Transverse colon (tissue), 4 donors: Measurements from ENCODE around the gene NLGN1. TPM values are rescaled to one million over a fixed set of nuclear protein-coding genes. Genes with fewer than 3 reads are reported as not detected.

Experiments
- DNase-seq: peaks from one replicate; pipeline ENCODE4 v3.0.0-alpha.2; 2019
- H3K27ac ChIP-seq, 4 donors: fragments of 200-600 bp; sonication (generic); 2 replicates each; pipeline ENCODE4 v1.5.1; 2016 to 2018; ENCODE audit warnings: inconsistent platforms in 4 of 4
- H3K27me3 ChIP-seq: fragments of 200-600 bp; sonication (generic); 2 replicates; pipeline ENCODE4 v1.5.1; 2017; ENCODE audit warnings: inconsistent platforms
- H3K36me3 ChIP-seq, 4 donors: fragments of 200-600 bp; sonication (generic); 2 replicates each; pipeline ENCODE4 v1.5.1; 2017 to 2019; ENCODE audit warnings: inconsistent platforms in 4 of 4
- H3K4me1 ChIP-seq, 4 donors: fragments of 200-600 bp; sonication (generic); 2 replicates each; pipeline ENCODE4 v1.5.1; 2017 to 2020; ENCODE audit warnings: inconsistent platforms in 4 of 4
- H3K4me3 ChIP-seq, 4 donors: fragments of 200-600 bp; sonication (generic); 1 replicate in 1 of 4; 2 replicates in 3 of 4; pipeline versions ENCODE4 v1.5.1 to v1.6.1; 2017 to 2019; ENCODE audit warnings: inconsistent platforms in 4 of 4
- H3K9me3 ChIP-seq, 2 donors: fragments of 200-600 bp; sonication (generic); 2 replicates each; pipeline ENCODE4 v1.5.1; 2017 to 2019; ENCODE audit warnings: inconsistent platforms in 2 of 2
- EP300 ChIP-seq: sonication (generic); formaldehyde crosslinking; IDR thresholded peaks from one replicate; pipeline ENCODE4 v1.6.1; 2017; ENCODE audit warnings: antibody characterized with exemption, low read depth
- POLR2A ChIP-seq: fragments of 450-650 bp; IDR thresholded peaks from one replicate; pipeline ENCODE4 v1.6.1; 2016; ENCODE audit warnings: antibody characterized with exemption, mild to moderate bottlenecking, moderate library complexity
- POLR2AphosphoS5 ChIP-seq, 3 donors: sonication (generic); formaldehyde crosslinking; IDR thresholded peaks; one replicate each; pipeline ENCODE4 v1.6.1; 2016; ENCODE audit warnings: antibody characterized with exemption in 3 of 3
- WGBS, 2 donors: methylation state at CpG; one replicate each; pipeline ENCODE4 v1.1.5; 2018; ENCODE audit warnings: low coverage in 1 of 2; 5-methylcytosine and 5-hydroxymethylcytosine counted together
- in situ Hi-C, 4 donors: fragments of 200-750 bp; cut with MboI; loops; one replicate each; pipeline versions ENCODE4 v1.15.0 to v1.15.1; 2017; ENCODE audit warnings: low sequenced_read_pairs in 3 of 4, low pct_ligation_motif_present in 1 of 4, low pct_unique_long_range_greater_than_20kb in 1 of 4
- intact Hi-C: fragments of 100-400 bp; cut with DNase I; formaldehyde crosslinking; loops from one replicate; pipeline ENCODE4 v1.15.1; 2023; ENCODE audit warnings: low total_unique reads
- total RNA-seq, 4 donors: library from RNA; depleted of rRNA; stranded (reverse); fragments of >200 nt; gene quantifications; one replicate each; pipeline ENCODE4 v1.1.0, GENCODE V29; 2016
- TF ChIP-seq, protein P1 (sequence below), 5 experiments: fragments of 200-600 bp in 3 of 5; fragments of 450-650 bp in 2 of 5; sonication (generic) in 3 of 5; IDR thresholded peaks; 1 replicate in 2 of 5; 2 replicates in 3 of 5; pipeline ENCODE4 v1.5.1; 2016 to 2017; ENCODE audit warnings: antibody characterized with exemption in 5 of 5, inconsistent platforms in 3 of 5, mild to moderate bottlenecking in 2 of 5, moderate library complexity in 1 of 5

NLGN1 gene
- total RNA-seq, 4 donors from 2014 or later: 0.40 to 5.2 (median 1.9) TPM; not detected in 1

DNA sequence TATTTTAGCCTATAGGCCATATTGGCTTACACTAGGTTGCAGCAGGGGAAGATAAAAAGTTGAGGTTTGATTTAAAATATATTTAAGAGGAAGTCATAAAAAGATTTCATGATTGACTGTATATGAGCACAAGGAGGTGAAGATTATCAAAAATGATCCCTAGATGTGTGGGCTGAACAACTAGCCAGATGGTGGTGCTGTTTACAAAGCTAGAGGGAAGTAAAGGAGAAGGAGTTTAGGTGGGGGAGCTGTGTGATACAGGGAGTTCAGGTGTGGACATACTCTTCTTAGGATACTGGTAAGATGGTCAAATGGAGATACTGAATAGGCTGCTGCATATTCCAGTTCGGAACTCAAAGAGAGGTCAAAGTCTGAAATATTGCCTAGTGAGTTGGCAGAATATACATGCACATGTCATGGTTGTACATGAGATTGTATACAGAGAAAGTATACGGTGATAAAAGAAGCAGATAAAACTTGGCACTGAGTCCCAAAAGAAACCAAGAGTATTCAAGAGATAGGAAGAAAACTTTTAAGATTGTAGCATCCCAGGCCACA lies 727.8 kb downstream of the NLGN1 start:
- no peaks in the 10 kb centered on the region for H3K36me3 ChIP-seq
- H3K27me3 ChIP-seq: no peaks in the 10 kb centered on the region
- TF ChIP-seq, protein P1, sequence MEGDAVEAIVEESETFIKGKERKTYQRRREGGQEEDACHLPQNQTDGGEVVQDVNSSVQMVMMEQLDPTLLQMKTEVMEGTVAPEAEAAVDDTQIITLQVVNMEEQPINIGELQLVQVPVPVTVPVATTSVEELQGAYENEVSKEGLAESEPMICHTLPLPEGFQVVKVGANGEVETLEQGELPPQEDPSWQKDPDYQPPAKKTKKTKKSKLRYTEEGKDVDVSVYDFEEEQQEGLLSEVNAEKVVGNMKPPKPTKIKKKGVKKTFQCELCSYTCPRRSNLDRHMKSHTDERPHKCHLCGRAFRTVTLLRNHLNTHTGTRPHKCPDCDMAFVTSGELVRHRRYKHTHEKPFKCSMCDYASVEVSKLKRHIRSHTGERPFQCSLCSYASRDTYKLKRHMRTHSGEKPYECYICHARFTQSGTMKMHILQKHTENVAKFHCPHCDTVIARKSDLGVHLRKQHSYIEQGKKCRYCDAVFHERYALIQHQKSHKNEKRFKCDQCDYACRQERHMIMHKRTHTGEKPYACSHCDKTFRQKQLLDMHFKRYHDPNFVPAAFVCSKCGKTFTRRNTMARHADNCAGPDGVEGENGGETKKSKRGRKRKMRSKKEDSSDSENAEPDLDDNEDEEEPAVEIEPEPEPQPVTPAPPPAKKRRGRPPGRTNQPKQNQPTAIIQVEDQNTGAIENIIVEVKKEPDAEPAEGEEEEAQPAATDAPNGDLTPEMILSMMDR (IDR thresholded peaks at IDR 0.05): peak in 1 of 5 experiments; percentile 6
- TF ChIP-seq EP300: no peak
- no peaks in the 10 kb centered on the region for H3K4me1 ChIP-seq
- intact Hi-C loops (no loop called here), in situ Hi-C loops (no loop called here)
- H3K4me3 ChIP-seq: no peak overlapping the region
- no peaks in the 10 kb centered on the region for H3K9me3 ChIP-seq
- 27 to 34% methylated on average over 2 of the region's 2 CpGs for WGBS, 2 donors
- no peak for DNase-seq
- no peak overlapping the region for H3K27ac ChIP-seq

DNA sequence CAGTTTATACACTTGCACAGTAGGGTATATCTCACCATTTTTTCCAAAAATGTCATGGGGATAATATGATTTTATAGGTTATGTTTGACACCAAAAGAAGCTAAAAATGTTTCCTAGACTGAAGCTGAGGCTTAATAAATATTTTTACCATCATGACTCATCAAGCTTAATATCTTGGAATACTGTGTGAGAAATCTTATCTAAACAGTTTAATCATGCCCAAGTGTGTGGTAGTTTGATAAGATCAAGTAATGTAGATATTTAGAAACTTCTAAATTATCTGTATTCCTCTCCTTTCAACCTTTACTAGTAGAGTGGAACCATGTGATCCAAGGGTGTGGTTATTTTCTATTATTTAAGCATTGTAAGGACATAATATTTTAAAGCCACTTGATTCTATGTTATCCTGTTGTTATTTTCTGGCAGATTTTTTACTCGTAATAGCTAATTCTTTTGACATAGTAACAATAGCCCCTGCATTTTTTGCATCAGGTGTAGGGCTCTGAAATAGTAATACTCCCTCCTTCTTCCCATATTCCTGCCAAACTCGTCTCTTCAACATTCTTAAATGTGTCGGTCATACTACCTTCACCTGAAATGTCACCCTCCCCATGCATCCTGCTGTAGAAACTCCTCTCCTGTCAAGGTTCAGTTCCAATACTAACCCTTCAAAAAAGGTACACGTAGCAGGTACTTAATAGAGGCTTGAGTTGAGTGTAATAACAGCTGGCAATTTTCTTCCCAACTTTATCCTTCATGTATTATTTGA lies 729.6 kb downstream of the NLGN1 start:
- 71 to 88% methylated on average over 4 of the region's 4 CpGs for WGBS, 2 donors
- Histone ChIP-seq H3K4me3 (no peak overlapping the region), H3K9me3 (no peaks in the 10 kb centered on the region), H3K36me3 (no peaks in the 10 kb centered on the region), H3K27ac (no peak overlapping the region), H3K27me3 (no peaks in the 10 kb centered on the region), H3K4me1 (no peaks in the 10 kb centered on the region)
- no peak for DNase-seq
- in situ Hi-C loops: no loop called here
- TF ChIP-seq, protein P1 (IDR thresholded peaks at IDR 0.05): no peak
- TF ChIP-seq POLR2A (no peak), EP300 (no peak), POLR2AphosphoS5 (IDR thresholded peaks at IDR 0.05) (no peak)
- intact Hi-C loops: no loop called here

DNA sequence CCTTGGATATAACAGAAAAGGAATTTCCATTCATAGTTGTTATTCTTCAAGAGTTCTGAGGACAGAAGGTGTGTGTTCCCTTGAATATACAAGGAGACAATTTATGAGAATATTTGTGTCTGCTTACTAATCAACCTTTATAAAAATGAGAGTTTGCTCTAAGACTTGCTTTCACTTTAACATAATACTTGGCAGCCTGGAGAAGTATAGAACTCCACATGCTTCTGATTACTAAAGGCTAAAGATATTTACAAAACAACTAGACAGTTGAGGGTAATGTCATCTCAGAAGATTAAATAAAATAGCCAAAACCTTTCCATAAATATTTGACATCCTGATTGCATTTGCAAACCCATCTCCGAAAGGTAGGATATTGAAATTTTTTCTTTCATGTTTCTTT lies 734.5 kb downstream of the NLGN1 start:
- Histone ChIP-seq H3K27ac (no peak overlapping the region), H3K4me3 (no peak overlapping the region), H3K9me3 (no peaks in the 10 kb centered on the region), H3K27me3 (no peaks in the 10 kb centered on the region), H3K4me1 (no peaks in the 10 kb centered on the region), H3K36me3 (no peaks in the 10 kb centered on the region)
- in situ Hi-C loops (no loop called here), intact Hi-C loops (no loop called here)
- 78 to 91% methylated on average over 1 of the region's 1 CpG for WGBS, 2 donors
- TF ChIP-seq EP300: no peak
- TF ChIP-seq POLR2A: no peak
- TF ChIP-seq POLR2AphosphoS5 (IDR thresholded peaks at IDR 0.05): no peak
- TF ChIP-seq, protein P1 (IDR thresholded peaks at IDR 0.05): no peak
- DNase-seq: no peak

DNA sequence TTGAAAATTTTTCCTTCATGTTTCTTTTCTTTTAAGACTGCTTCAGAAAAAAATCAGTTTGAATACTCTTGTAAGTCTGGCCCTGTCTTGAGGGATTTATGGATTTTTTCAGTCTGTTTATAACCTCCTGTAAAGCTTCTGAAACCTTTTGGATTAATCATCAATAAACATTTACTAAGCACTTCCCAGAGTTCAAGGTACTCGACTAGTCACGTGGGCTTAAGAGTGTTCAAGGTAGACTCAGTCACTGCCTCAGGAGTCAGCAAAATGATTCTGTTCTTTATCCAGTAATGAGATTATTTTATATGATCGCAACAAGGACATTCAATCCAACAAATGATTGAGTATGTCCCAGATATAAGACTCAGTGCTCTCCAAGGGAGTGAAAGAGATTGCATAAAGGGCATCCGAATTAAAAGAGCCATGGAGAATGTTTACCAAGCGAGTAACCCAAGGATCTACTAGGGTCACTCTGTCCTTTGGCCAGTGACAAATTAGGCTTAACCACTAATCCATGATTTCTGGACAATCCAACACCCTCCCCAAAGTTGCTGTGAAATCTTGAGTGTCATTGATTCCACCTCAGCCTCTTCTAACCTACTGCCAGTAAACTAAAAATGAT lies 735.0 kb downstream of the NLGN1 start:
- intact Hi-C loops: no loop called here
- no peak overlapping the region for H3K4me3 ChIP-seq
- no peaks in the 10 kb centered on the region for H3K9me3 ChIP-seq
- no peaks in the 10 kb centered on the region for H3K36me3 ChIP-seq
- DNase-seq: no peak
- no peak for TF ChIP-seq EP300
- TF ChIP-seq, protein P1 (IDR thresholded peaks at IDR 0.05): no peak
- TF ChIP-seq POLR2AphosphoS5 (IDR thresholded peaks at IDR 0.05): no peak
- TF ChIP-seq POLR2A: no peak
- no peaks in the 10 kb centered on the region for H3K27me3 ChIP-seq
- WGBS, 2 donors: 60 to 100% methylated on average over 2 to 5 of the region's 5 CpGs
- in situ Hi-C loops: no loop called here
- no peak overlapping the region for H3K27ac ChIP-seq
- no peaks in the 10 kb centered on the region for H3K4me1 ChIP-seq
